H9 (cell line): ENCODE results near the gene RALY. TPM values are rescaled to one million over a fixed set of nuclear protein-coding genes. Genes with fewer than 3 reads are reported as not detected.

Source experiments
- DNase-seq: peaks from one replicate; pipeline ENCODE4 v3.0.0-alpha.2; 2017
- H2AFZ ChIP-seq: one replicate; pipeline ENCODE4 v1.6.1; 2013; ENCODE audit warnings: mild to moderate bottlenecking, low read length, control low read depth, moderate library complexity
- H2AK5ac ChIP-seq: 2 replicates; pipeline ENCODE4 v1.6.1; 2013; ENCODE audit warnings: low read length, control low read depth, mixed read lengths; ENCODE audit not compliant: insufficient read length
- H2BK120ac ChIP-seq: one replicate; pipeline ENCODE4 v1.6.1; 2013; ENCODE audit warnings: low read depth, mild to moderate bottlenecking, low read length, control low read depth, inconsistent platforms; ENCODE audit not compliant: poor library complexity, severe bottlenecking
- H2BK12ac ChIP-seq: 2 replicates; pipeline ENCODE4 v1.6.1; 2013; ENCODE audit warnings: low read length, control low read depth, mixed read lengths, low read depth; ENCODE audit not compliant: insufficient read length
- H2BK15ac ChIP-seq: 2 replicates; pipeline ENCODE4 v1.6.1; 2013; ENCODE audit warnings: low read depth, low read length, control low read depth
- H2BK20ac ChIP-seq: one replicate; pipeline ENCODE4 v1.6.1; 2013; ENCODE audit warnings: low read depth, mild to moderate bottlenecking, low read length, control low read depth, inconsistent platforms; ENCODE audit not compliant: poor library complexity, severe bottlenecking
- H2BK5ac ChIP-seq: 2 replicates; pipeline ENCODE4 v1.6.1; 2013; ENCODE audit warnings: low read length, control low read depth, mixed read lengths; ENCODE audit not compliant: insufficient read length
- H3K14ac ChIP-seq: 2 replicates; pipeline ENCODE4 v1.6.1; 2013; ENCODE audit warnings: low read length, control low read depth; ENCODE audit not compliant: insufficient read depth
- H3K18ac ChIP-seq: 2 replicates; pipeline ENCODE4 v1.6.1; 2013; ENCODE audit warnings: low read depth, mild to moderate bottlenecking, mixed read lengths, low read length, control low read depth; ENCODE audit not compliant: insufficient read length
- H3K23ac ChIP-seq: 2 replicates; pipeline ENCODE4 v1.6.1; 2013; ENCODE audit warnings: low read length, control low read depth, mixed read lengths, low read depth; ENCODE audit not compliant: insufficient read length
- H3K23me2 ChIP-seq: 2 replicates; pipeline ENCODE4 v1.6.1; 2013; ENCODE audit warnings: low read depth, mild to moderate bottlenecking, mixed read lengths, low read length, control low read depth; ENCODE audit not compliant: insufficient read length, poor library complexity, severe bottlenecking
- H3K27ac ChIP-seq: 2 replicates; pipeline ENCODE4 v1.5.1; 2013; ENCODE audit warnings: low read length, control low read depth, mixed read lengths, low read depth; ENCODE audit not compliant: insufficient read length
- H3K27me3 ChIP-seq: 2 replicates; pipeline ENCODE4 v1.6.1; 2013; ENCODE audit warnings: low read length, control low read depth, inconsistent platforms; ENCODE audit not compliant: insufficient read depth
- H3K4ac ChIP-seq: 2 replicates; pipeline ENCODE4 v1.6.1; 2013; ENCODE audit warnings: low read depth, mild to moderate bottlenecking, control low read depth, inconsistent platforms, low read length, moderate library complexity
- H3K4me1 ChIP-seq: 2 replicates; pipeline ENCODE4 v1.6.1; 2013; ENCODE audit warnings: low read length, control low read depth, inconsistent platforms; ENCODE audit not compliant: insufficient read depth
- H3K4me2 ChIP-seq: 2 replicates; pipeline ENCODE4 v1.6.1; 2013; ENCODE audit warnings: low read length, control low read depth, mixed read lengths; ENCODE audit not compliant: insufficient read length, insufficient read depth
- H3K56ac ChIP-seq: 2 replicates; pipeline ENCODE4 v1.6.1; 2013; ENCODE audit warnings: low read depth, mild to moderate bottlenecking, mixed read lengths, low read length, control low read depth; ENCODE audit not compliant: insufficient read length
- H3K79me1 ChIP-seq: 2 replicates; pipeline ENCODE4 v1.6.1; 2013; ENCODE audit warnings: low read depth, mild to moderate bottlenecking, moderate library complexity, low read length, control low read depth, inconsistent platforms; ENCODE audit not compliant: insufficient read depth, poor library complexity, severe bottlenecking
- H3K79me2 ChIP-seq: 2 replicates; pipeline ENCODE4 v1.6.1; 2013; ENCODE audit warnings: low read length, control low read depth, inconsistent platforms; ENCODE audit not compliant: insufficient read depth
- H3K9ac ChIP-seq: 2 replicates; pipeline ENCODE4 v1.6.1; 2013; ENCODE audit warnings: low read length, control low read depth, mixed read lengths; ENCODE audit not compliant: insufficient read length; ENCODE audit errors: extremely low read depth
- H3K9me3 ChIP-seq: one replicate; pipeline ENCODE4 v1.6.1; 2013; ENCODE audit warnings: low read depth, low read length, inconsistent platforms; ENCODE audit not compliant: control insufficient read depth
- H3T11ph ChIP-seq: one replicate; pipeline ENCODE4 v1.6.1; 2013; ENCODE audit warnings: mild to moderate bottlenecking, low read length, control low read depth, inconsistent platforms
- H4K20me1 ChIP-seq: one replicate; pipeline ENCODE4 v1.6.1; 2013; ENCODE audit not compliant: control insufficient read depth, insufficient read length, insufficient read depth
- H4K5ac ChIP-seq: 2 replicates; pipeline ENCODE4 v1.6.1; 2013; ENCODE audit warnings: low read depth, mild to moderate bottlenecking, mixed read lengths, low read length, control low read depth; ENCODE audit not compliant: insufficient read length
- H4K8ac ChIP-seq: replicated peaks from 2 replicates; pipeline ENCODE4 v1.6.1; 2013; ENCODE audit warnings: low read length, control low read depth, mixed read lengths, low read depth; ENCODE audit not compliant: insufficient read length
- H4K91ac ChIP-seq: 2 replicates; pipeline ENCODE4 v1.6.1; 2013; ENCODE audit warnings: low read depth, mild to moderate bottlenecking, moderate library complexity, mixed read lengths, low read length, control low read depth; ENCODE audit not compliant: insufficient read length
- H3K27ac Mint-ChIP-seq, 3 experiments: 2 replicates in 2 of 3; 3 replicates in 1 of 3; pipeline ENCODE4 v1.8.0; 2020 to 2021; ENCODE audit warnings: mixed read lengths in 3 of 3, mild to moderate bottlenecking in 1 of 3, moderate library complexity in 1 of 3
- H3K27me3 Mint-ChIP-seq: 2 replicates; pipeline ENCODE4 v1.8.0; 2021; ENCODE audit warnings: low read depth, mild to moderate bottlenecking, moderate library complexity, mixed read lengths
- H3K36me3 Mint-ChIP-seq, 3 experiments: 2 replicates in 2 of 3; 3 replicates in 1 of 3; pipeline ENCODE4 v1.8.0; 2020 to 2021; ENCODE audit warnings: low read depth in 3 of 3, mixed read lengths in 3 of 3; ENCODE audit not compliant: insufficient read depth in 1 of 3
- H3K4me1 Mint-ChIP-seq, 2 experiments: 2 replicates each; pipeline ENCODE4 v1.8.0; 2020; ENCODE audit warnings: mixed read lengths in 2 of 2
- H3K4me3 Mint-ChIP-seq, 2 experiments: 2 replicates in 1 of 2; 3 replicates in 1 of 2; pipeline ENCODE4 v1.8.0; 2020 to 2021; ENCODE audit warnings: mild to moderate bottlenecking in 2 of 2, mixed read lengths in 2 of 2, moderate library complexity in 1 of 2
- H3K9me3 Mint-ChIP-seq, 2 experiments: 2 replicates in 1 of 2; 3 replicates in 1 of 2; pipeline ENCODE4 v1.8.0; 2020; ENCODE audit warnings: mild to moderate bottlenecking in 2 of 2, mixed read lengths in 2 of 2, moderate library complexity in 1 of 2
- WGBS: extraction: QIAGEN DNeasy Blood & Tissue Kit; methylation state at CpG from one replicate; pipeline ENCODE4 v1.1.7; 2013; ENCODE audit warnings: missing lambda C conversion rate, low lambda C conversion rate, mixed read lengths; ENCODE audit not compliant: insufficient read length; ENCODE audit errors: extremely low coverage; 5-methylcytosine and 5-hydroxymethylcytosine counted together
- total RNA-seq: library from RNA; stranded (reverse); gene quantifications from 2 replicates; pipeline ENCODE4 v1.2.1, GENCODE V29; 2021
- TF ChIP-seq, protein P1 (sequence below): fragments of 200-600 bp; sonication (generic); conservative IDR thresholded peaks from 3 replicates; pipeline ENCODE4 v1.8.0; 2021; ENCODE audit warnings: antibody characterized with exemption, mild to moderate bottlenecking

Gene RALY
- total RNA-seq, 1 experiment from 2014 or later = 199 TPM

DNA sequence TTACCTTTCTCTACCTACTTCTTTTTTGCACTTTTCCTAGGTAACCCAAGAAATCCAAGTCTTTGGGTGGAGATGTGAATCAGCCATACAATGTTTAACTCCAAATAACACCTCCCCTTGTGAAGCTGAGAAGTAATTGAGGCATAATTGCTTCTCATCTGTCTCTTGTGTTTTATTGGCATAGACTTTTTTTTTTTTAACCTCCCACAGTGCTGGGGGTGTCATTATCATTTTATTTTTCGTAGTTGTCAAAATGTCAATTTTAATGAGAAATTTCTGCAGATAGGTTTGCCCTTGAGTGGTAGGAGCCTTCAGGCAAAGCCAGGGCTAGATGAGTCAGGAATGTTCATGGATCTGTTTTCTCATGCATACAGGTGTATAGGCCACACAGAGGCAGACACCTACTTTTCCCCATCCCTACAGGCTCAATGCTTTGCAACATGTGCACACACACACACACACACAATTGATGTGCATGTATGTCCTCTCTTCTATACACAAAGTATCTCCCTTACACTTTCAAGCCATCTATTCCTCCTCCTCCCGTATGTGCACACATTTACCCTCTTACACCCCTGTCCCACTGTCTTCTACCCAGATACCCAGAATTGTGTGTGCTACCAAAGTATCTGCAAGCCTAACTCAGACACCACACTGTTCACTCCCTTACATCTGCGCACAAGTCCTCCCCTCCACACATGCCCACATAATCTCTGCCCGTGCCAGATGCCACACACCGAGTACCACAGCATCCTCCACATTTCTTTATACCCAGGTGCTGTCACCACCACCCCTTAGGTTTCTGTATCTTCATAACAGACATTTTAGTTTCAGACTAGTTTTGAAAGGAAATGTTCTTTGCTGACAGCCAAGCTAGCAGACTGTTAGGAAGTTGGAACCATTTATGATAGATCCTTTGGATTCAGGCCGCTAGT lies 22.0 kb downstream of the RALY start:
- Mint-ChIP-seq H3K4me1 (peaks cover 77 to 81% of the 10 kb centered on the region in 2 experiments), H3K9me3 (no peaks in the 10 kb centered on the region), H3K27ac (peak overlapping the region; percentile 6 to 42 (median 8); a peak in 2 of 7 replicates), H3K36me3 (no peaks in the 10 kb centered on the region), H3K27me3 (no peaks in the 10 kb centered on the region), H3K4me3 (no peak overlapping the region; a peak in 1 of 5 replicates)
- H3K27ac ChIP-seq = no peak overlapping the region
- H4K91ac ChIP-seq = no peak overlapping the region
- no peak overlapping the region for H3K4ac ChIP-seq
- no peak overlapping the region for H2AFZ ChIP-seq
- no peak overlapping the region for H2BK120ac ChIP-seq
- no peaks in the 10 kb centered on the region for H3K27me3 ChIP-seq
- H3T11ph ChIP-seq = no peak overlapping the region
- H2BK15ac ChIP-seq = no peak overlapping the region
- H3K9me3 ChIP-seq = no peaks in the 10 kb centered on the region
- TF ChIP-seq, protein P1, sequence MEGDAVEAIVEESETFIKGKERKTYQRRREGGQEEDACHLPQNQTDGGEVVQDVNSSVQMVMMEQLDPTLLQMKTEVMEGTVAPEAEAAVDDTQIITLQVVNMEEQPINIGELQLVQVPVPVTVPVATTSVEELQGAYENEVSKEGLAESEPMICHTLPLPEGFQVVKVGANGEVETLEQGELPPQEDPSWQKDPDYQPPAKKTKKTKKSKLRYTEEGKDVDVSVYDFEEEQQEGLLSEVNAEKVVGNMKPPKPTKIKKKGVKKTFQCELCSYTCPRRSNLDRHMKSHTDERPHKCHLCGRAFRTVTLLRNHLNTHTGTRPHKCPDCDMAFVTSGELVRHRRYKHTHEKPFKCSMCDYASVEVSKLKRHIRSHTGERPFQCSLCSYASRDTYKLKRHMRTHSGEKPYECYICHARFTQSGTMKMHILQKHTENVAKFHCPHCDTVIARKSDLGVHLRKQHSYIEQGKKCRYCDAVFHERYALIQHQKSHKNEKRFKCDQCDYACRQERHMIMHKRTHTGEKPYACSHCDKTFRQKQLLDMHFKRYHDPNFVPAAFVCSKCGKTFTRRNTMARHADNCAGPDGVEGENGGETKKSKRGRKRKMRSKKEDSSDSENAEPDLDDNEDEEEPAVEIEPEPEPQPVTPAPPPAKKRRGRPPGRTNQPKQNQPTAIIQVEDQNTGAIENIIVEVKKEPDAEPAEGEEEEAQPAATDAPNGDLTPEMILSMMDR = no peak
- no peak overlapping the region for H3K18ac ChIP-seq
- H3K4me1 ChIP-seq = peaks cover 12% of the 10 kb centered on the region; the same call in 1 of the 2 replicates
- DNase-seq = no peak
- no peak overlapping the region for H3K4me2 ChIP-seq
- no peaks in the 10 kb centered on the region for H3K23me2 ChIP-seq
- H3K9ac ChIP-seq = no peak overlapping the region
- H2BK12ac ChIP-seq = no peak overlapping the region
- H3K23ac ChIP-seq = no peak overlapping the region
- no peak overlapping the region for H3K14ac ChIP-seq
- H3K56ac ChIP-seq = no peak overlapping the region
- H2AK5ac ChIP-seq = no peak overlapping the region
- H3K79me2 ChIP-seq = peaks cover 26% of the 10 kb centered on the region; the same call in 1 of the 2 replicates
- WGBS = no CpG with 5 or more reads among the region's 6 CpGs
- no peak overlapping the region for H2BK20ac ChIP-seq
- H2BK5ac ChIP-seq = no peak overlapping the region
- no peak overlapping the region for H4K8ac ChIP-seq
- H3K79me1 ChIP-seq = peaks cover 3% of the 10 kb centered on the region
- H4K5ac ChIP-seq = no peak overlapping the region
- H4K20me1 ChIP-seq = no peaks in the 10 kb centered on the region
